Fibroblast of skin of back (primary cell): Measurements from ENCODE around the gene FAM25G. TPM values are rescaled to one million over a fixed set of nuclear protein-coding genes. Genes with fewer than 3 reads are reported as not detected.
"Not testable (repeated sequence)": the region's sequence is repeated elsewhere in the genome, so short reads cannot be mapped to it uniquely, and the experiment has no call there.

Experiments used
- DNase-seq: peaks from one replicate; pipeline ENCODE4 v3.0.0-alpha.2; 2013
- polyA plus RNA-seq, 2 experiments: library from polyadenylated mRNA; unstranded; fragments of 120-200 nt; gene quantifications; one replicate each; pipeline ENCODE4 v1.2.1, GENCODE V29; 2013; ENCODE audit not compliant: insufficient read length in 2 of 2

The FAM25G gene
- polyA plus RNA-seq (2013, experiment 1 of 2; ENCODE audit: insufficient read length): not detected
- not detected for polyA plus RNA-seq (2013, experiment 2 of 2; ENCODE audit: insufficient read length)

DNA sequence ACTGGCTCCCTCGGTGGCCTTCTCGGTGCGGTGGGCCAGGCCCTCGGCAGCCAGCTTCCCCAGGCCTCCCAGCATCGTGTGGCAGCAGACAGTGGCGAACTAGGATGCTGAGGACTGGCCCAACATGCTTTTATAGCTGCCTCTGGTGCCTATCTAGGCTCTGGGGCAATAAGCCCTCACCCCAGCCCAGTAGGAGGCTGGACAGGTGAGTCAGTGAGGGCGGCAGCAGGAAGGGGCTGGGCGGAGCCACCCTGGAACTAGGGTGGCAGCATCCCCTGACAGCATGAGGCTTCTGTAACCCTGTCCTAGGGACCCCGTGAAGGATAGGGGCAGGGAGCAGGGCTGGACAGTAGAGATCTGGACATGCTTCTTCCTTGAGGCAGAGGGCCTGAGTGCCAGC is at the start of gene FAM25G:
FAM25G (minus strand) TSS at position 101 of the 400 bp plus-strand sequence; CDS start at position 75, 26 bp downstream.
- not testable (repeated sequence) for DNase-seq

DNA sequence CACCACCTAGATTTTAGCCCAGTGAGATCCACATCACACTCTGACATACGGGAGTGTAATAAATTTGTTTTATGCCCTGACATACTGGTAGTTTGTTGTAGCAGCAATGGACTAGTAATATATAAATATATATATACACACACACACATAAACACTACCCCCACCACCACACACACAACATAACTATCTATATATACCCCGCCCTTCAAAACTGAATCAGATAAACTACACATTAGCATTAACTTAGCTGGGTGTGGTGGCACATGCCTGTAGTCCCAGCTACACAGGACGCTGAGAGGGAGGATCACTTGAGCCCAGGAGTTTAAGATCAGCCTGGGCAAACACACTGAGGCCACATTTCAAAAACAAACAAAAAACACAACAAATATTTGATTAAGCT is 44.9 kb upstream of the FAM25G start:
- DNase-seq: not testable (repeated sequence)

DNA sequence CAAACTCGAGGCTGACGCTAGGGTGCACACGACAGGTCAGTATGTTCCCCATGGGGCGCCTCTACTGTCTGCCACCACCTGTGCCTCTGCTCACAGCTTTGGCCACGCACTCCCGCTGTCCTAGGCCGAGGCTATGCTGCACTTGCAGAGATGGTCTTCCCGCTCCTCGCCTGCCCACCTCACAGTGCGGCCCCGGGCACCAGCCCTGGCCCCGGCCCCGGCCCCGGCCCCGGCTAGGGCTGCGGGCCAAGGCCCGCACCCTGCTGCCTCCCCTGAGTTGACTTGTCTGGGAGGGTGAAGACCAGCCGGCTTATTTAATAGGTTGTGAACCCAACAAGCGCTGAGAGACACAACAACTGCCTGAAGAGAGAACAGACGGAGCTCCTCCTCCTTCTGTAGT is 32.0 kb upstream of the FAM25G start, which contains the start of gene AGAP9:
AGAP9 (minus strand) TSS at position 164 of the 400 bp plus-strand sequence; CDS start at position 52, 112 bp downstream.
- DNase-seq: not testable (repeated sequence)

DNA sequence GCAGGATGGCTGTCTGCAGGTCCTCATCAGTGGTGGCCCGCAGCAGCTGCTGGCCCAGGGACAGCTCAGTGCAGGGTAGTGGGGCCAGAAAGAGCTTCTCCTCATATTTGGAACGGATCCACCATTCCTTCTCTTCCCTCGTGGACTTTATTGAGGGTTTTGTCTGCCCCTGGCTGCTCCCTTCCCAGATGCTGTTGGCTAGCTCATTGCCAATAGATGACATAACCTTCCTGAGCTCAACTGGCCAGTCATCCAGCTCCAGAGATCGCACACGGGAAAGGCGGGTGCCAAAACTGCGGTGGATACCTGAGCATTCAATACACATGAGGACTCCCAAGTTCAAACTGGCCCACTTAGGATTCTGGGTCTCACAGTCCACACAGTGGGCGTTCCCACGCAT is 10.8 kb upstream of the FAM25G start:
- not testable (repeated sequence) for DNase-seq

DNA sequence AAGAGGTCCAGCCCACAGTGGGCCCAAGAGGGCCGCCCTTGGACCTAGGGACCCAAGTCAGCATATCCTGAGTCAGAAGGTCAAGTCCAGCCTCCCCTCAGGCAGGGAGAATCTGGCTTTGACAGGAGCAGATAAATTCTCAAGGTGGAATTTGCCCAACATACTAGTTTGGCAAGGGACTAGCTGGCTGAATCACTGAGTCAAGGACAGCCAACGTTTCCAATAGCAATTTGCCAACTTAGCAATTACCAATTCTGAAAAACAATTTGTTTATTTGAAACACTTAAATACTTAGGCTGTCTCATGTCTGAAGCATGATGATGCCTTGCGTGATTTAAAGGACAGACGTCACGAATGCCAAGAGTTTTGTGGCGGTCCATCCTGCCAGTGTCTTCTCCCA is 2.7 kb upstream of the FAM25G start:
- DNase-seq: not testable (repeated sequence)

DNA sequence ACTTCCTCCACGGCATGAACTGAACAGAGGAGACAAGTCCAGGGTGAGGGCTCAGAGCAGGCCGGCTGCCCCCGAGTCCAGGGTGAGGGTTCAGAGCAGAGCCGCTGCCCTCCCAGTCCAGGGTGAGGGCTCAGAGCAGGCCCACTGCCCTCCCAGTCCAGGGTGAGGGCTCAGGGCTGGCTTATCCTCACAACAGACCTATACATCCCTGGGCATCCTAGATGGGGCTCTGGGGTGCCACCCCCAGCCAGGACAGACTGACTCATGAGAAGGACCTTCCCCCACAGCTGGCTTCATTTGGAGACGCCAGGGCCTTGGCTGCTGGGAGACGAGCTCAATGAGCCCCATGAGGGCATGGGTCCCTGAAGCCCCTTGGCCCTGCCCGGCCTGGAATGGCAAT is 1.9 kb downstream of the FAM25G start:
- not testable (repeated sequence) for DNase-seq

DNA sequence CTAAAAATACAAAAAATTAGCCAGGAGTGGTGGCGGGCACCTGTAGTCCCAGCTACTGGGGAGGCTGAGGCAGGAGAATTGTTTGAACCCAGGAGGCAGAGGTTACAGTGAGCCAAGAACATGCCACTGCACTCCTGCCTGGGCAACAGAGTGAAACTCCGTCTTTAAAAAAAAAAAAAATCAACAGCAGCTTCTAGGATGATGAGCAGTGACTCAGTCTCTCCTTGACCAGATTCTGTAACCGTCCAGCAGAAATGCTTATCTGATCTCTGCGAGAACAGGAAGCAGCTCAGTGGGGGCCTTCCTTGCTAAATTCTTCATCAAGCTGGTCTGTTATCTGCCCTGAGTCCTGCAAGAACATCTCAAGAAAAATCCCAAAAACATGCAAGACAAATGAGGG is 5.6 kb downstream of the FAM25G start:
- peak; percentile 75 for DNase-seq

DNA sequence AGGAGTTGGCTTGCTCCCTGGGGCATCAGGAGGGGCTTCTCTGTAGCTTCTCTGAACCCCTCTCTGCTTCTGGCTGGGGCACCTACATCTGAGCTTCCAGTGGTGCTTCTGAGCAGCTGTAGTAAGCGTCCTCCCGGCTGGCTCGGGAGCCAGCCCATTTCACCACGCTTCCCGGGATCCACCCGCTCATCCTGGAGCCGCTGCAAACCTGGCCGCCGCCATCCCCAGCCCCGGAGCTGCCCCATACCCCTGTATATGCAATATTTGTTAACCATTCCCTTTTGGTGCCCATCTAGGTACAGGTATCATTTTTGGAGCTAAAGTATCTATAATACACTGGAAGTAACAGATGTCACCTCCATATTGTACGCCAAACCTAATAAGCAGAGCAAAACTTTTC is 6.7 kb downstream of the FAM25G start:
- DNase-seq: not testable (repeated sequence)

DNA sequence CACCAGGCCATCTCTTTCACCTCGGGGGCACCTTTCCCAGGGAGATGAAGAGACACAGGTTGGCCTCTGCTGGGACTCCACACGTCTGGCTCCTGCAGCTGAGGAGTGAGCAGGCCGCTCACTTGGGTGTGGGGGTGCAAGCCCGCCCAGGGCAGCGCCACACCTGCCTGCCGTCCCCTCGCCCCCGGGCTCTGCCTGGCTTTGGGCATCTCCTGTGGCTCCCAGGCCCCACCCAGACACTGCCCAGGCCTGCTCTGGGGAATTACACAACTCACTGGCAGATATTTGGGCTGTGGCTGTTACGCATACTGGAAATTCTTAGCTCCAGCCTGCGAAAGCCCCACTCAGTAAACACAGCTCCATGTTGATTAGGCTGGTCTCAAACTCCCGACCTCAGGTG is 7.6 kb downstream of the FAM25G start, which contains the start of gene ANXA8:
ANXA8 (minus strand) TSS at position 193 of the 400 bp plus-strand sequence; CDS start at position 11, 182 bp downstream.
- DNase-seq: not testable (repeated sequence)

DNA sequence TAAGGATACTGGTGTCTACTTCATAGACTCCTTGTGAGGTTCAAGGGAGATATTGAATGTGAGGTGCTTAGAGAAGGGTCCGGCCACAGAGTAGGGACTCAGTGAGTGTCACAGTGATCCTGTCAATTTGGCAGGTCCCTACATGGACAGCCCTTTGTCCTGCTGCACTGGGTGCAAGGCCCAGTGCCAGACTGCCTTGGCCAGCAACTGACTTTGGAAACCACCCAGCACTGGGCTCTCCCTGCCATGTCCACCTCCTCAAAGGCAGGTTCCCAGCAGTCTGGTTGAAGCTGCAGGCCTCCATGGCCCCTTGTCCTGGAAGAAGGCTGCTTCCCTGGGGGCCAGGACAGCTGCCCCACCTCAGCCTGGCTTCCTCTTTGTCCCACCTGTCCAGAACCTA is 9.1 kb downstream of the FAM25G start:
- not testable (repeated sequence) for DNase-seq

DNA sequence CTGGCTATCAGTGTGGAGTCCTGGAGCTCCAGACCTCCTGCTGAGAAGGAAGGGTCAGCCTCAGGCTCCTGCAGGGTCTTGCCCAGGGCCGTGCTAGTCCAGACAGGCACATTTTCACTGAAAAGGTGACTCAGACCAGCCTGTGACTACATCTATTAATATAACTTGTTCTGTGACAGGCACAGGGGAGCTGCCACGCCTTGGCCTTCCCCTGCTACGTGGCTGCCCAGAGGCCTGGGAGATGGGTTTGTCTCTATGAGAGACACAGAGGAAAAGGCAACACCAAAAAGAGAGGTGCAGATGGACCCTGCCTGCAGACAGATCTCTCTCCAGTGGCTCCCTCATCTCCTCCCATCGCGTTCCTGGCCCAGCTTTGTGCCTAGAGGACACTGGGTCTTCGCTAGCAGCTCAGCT is 9.7 kb downstream of the FAM25G start:
- DNase-seq: not testable (repeated sequence)

DNA sequence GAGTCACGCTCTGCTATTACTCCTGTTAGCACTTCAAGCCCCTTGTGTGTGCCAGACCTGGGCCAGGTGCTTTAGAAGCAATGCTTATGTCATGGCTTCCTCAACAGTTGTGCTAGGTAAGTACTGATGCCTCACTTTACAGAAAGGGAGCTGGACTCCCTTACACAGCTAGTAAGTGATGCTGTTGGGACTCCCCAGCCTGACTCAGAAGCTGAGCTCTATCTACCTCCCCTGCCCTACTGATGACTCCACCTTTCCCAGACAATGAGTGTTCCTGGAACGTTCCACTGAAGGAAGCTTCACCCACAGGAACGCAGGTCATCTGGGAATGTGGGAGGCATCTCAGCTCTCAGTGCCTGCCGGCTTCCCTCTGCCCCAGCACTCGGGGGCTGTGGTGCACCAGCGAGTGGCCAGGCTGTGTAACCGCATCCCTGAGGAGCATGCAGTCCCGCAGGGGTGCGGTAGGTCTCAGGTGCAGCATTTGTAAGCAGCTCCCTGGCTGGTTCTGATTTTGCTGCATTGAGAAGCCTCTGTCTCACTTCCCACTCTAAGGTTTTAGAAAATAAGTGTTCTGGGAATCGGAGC is 10.2 kb downstream of the FAM25G start:
- peak; percentile 71 for DNase-seq

DNA sequence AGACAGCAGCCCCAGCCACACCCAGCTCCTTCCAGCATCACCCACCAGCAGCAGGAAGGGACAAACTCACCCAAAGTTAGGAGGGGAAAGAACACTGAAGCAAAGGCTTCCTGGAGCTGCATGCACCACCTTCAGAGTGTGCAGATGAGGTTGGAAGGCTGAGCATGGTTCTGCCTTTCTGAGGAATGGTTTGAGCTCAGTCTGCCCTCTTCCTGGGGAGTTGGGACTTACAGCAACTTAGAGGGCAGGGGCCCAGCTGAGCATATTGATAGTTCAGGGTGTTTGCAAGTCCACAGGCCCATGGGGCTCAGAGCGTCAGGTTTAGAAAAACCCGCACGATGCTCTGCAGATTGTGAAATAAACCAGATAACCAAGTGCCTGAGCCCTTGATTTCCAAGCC is 11.4 kb downstream of the FAM25G start:
- not testable (repeated sequence) for DNase-seq

DNA sequence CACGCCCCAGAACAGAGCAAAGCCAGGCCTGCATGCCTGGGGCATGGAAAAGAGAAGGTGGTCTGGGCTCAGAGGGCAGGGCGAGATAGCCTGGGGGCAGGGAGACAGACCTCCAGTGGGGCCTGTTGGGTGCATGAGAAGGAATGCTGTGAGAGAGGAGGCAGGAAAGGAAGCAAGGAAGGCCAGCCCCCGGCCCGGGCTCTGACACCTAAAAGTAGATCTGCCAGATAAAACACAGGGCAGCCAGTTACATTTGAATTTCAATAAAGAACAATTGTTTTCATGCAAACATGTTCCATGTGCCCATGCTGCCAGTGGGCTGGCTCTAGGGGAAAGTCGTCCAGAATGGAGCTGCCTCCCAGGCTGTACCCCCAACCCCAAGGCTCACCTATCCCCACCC is 13.4 kb downstream of the FAM25G start:
- DNase-seq: not testable (repeated sequence)

DNA sequence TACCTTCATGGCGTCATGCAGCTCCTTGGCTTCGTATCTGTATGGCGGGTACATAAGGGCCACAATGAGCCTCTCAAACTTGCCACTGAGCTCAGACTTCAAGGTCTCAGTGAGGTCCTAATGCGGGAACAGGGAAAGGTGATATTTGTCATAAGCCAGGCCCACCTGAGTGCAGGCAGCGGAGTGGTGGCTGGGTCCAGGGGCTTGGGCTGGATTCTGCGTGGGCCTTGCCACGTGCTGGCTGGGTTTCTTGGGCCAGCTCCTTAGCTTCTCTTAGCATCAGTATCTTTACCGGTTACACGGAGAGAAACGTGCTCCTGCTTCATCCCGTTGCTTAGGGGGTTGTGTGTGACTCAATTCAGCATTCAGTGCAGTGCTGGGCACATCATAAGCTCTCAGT is 14.4 kb downstream of the FAM25G start:
- DNase-seq: not testable (repeated sequence)

DNA sequence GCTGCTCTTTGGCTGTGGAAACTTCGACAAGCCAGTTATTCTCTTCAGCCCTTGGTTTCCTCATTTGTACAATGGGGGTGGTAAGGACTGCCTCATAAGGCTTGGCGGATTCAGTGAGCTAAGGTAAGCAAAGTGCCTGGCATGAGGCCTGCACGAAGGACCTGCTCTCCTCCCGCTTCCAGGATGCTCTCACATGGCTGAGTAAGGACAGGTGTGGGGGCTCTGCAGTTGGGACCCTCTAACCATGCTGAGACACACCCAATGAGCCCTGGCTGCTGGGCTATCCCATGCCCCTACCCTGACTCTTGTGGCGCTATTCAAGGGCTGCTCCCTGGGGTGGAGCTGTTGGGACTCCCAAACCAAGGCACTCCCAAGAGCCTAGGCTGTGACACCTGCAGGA is 16.4 kb downstream of the FAM25G start:
- not testable (repeated sequence) for DNase-seq

DNA sequence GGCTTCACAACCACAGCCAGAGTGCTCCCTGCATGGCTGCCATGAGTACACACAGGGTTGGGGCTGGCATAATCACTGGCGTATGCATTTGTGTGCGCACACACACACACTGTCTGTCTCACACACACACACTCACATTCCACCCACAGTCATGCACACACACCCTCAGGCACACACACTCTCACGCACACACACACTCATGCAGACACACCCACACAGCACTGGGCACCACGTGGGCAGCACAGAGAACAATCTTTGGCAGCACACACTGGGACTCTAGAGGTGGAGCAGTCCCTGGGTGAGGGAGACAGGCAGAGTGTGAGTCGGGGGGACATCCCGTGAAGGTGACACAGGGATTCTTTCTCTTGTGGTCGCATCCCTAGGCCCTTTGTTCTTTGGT is 18.0 kb downstream of the FAM25G start:
- DNase-seq: not testable (repeated sequence)

DNA sequence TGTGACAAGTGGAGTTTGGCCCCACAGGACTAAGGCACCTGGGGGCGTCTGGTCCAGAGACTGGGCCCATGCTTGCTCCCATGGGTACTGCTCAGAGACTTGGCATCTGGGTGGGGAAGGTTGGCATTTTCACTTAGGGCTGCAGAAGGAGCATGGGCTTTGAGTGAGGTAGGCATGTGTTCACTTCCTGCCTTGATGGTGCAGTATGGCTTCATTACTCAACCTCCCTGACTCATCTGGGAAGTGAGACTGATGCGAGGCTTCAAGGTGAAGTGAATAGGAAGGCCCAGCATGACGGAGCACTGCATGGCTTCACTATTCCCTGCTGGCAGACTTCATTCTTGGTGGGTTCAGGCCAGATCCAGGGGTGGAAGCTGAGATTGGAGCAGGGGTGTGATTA is 18.9 kb downstream of the FAM25G start:
- not testable (repeated sequence) for DNase-seq

DNA sequence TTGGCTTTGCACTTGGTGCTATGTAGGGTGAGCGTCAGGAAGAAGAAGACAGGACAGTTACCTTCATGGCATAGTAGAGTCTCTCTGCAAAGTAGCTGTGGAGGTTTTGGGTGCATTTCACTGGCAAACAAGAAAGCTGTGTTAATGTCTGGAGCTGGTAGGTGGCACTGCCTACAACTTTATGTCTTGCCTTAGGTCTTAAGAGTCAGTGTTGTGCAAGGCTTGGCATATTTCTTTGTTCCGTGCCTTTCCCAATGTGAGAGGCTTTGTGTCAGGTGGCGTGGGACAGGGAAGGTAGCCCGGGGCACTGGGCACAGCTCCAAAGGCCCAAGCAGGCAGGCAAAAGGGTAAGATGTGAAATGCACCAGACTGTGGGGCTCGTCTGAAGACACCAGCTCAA is 19.4 kb downstream of the FAM25G start:
- not testable (repeated sequence) for DNase-seq

DNA sequence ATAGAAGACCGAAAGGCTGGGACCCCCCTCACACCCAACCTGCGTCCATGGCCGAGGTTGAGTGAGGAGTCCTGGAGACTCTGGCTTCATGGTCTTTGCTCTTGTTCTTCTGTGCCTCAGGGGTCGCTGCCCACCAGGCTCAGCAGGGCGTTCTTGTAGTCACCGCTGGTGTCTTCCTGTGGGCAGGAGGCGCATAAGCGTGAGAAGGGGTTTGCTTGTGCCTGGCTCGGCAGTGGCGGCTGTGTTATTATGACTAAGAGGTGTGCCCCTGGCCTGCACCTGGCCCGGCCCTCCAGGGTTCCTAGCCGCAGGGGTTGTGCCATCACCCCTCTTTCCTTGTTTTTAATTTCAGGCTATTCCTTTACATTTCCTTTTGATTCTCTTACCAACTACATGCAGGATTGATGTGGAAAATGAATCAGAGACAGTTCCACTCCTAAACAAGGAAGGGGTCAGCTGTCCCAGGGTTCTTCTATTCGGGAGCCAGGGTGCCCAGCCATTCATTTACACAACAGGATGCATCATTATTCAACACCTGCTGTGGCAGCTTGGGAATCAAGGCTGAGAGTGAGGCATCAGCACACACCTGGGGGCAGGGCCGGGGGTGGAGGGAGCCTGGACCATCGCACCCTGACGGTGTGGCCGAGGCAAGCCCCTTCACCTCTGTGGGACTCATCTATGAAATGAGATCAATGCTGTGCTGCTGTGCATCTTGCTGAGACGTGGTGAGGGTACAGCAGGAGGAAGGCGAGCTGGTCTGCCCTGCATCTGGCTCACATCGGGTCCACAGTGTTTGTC is 22.6 kb downstream of the FAM25G start:
- not testable (repeated sequence) for DNase-seq

DNA sequence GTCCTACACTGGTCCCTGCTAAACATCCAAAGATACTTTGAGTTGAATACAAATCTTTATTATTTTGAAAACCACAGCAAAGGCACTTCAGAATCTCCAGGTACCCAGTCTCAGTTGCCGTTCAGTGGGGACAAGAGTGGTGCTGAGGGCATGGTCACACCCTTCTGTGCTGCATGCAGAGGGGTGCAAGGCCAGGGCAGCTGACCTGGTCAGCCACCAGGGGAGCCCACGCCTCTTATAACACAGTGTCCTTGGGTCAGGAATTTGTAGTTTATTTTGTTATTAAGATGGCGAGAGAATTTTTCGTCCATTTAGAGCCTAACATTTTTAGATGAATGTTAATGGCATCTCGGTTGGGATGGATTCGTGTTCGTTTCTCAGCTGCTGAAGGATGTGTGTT is 23.5 kb downstream of the FAM25G start:
- not testable (repeated sequence) for DNase-seq

DNA sequence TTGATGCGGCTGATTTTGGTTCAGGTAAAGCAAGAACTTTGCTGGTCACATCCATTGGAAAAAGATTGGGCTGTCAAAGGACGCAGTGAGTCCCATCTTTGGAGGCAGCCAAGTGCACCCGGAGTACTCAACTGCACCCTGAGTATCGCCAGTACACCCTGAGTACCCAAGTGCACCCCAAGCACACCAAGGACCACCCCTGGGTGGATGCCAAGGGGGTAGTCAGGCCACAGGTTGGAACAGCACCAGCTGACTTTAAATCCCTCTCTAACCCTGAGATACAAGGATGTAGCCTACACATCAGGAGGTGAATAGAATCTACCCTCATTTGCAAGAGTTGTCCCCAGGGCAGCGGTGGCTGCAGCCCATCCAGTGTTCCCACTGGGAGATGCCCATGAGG is 24.0 kb downstream of the FAM25G start:
- DNase-seq: not testable (repeated sequence)

DNA sequence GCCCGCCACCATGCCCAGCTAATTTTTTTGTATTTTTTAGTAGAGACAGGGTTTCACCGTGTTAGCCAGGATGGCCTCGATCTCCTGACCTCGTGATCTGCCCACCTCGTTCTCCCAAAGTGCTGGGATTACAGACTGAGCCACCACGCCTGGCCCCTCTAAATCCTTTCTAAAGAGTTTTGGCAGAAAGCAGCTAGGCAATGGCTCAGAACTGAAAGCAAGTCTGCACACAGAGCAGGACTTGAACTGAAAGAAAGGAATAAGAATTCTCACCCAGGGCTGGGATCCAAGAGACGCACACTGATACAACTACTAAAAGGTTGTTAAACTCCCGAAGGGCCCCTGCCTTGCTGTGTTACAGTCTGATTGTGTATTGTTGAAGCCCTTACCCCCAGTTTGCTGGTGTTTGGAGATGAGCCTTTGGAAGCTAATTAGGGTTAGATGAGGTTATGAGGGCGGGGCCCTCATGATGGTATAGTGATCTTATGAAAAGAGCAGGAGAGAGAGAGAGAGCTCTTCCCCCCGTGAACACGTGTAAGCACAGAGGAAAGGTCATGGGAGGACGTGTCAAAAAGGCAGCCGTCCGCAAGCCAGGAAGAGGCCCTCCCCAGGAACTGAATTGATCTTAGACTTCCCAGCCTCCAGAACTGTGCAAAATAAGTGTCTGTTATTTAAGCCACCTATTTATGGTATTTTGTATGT is 26.1 kb downstream of the FAM25G start:
- DNase-seq: not testable (repeated sequence)
